SIG-M5 treated with dmso at 0.1 percent for 504 hours (cell line): ENCODE data around the gene SSU72.

Source experiments
- DNase-seq: peaks from one replicate; lab custom pipeline; 2025; ENCODE audit not compliant: unreplicated experiment; lab: John Stamatoyannopoulos, UW

Gene SSU72

GRCh38 chr1:1612104-1612400, 37.4 kb upstream of the SSU72 start:
- no peak for DNase-seq

- no peak for DNase-seq
Measured at GRCh38 chr1:1610796-1611195, 36.1 kb upstream of the SSU72 start.

GRCh38 chr1:1609822-1610485, 35.3 kb upstream of the SSU72 start:
- DNase-seq: no peak

- DNase-seq: no peak
Measured at GRCh38 chr1:1606232-1606631, 31.6 kb upstream of the SSU72 start.

- no peak for DNase-seq
Measured at GRCh38 chr1:1605724-1606123, 31.1 kb upstream of the SSU72 start.

GRCh38 chr1:1605034-1605591, 30.4 kb upstream of the SSU72 start:
- DNase-seq: no peak

GRCh38 chr1:1604374-1605033, 29.8 kb upstream of the SSU72 start:
- no peak for DNase-seq

- DNase-seq: no peak
Measured at GRCh38 chr1:1603671-1604373, 29.2 kb upstream of the SSU72 start.

GRCh38 chr1:1602968-1603506, 28.4 kb upstream of the SSU72 start:
- no peak for DNase-seq

GRCh38 chr1:1602304-1602967, 27.8 kb upstream of the SSU72 start:
- no peak for DNase-seq

GRCh38 chr1:1601564-1602303, 27.1 kb upstream of the SSU72 start:
- no peak for DNase-seq

GRCh38 chr1:1600861-1601563, 26.3 kb upstream of the SSU72 start:
- no peak for DNase-seq

- DNase-seq: no peak
Measured at GRCh38 chr1:1599935-1600860, 25.5 kb upstream of the SSU72 start, which contains the start of gene FNDC10. Gene FNDC10, minus strand, starts transcription at chr1:1600135. Its CDS starts 120 bp downstream, at chr1:1600015.

- DNase-seq: no peak
Measured at GRCh38 chr1:1599030-1599934, 24.6 kb upstream of the SSU72 start.

- DNase-seq: no peak
Measured at GRCh38 chr1:1598720-1599029, 24.0 kb upstream of the SSU72 start.

GRCh38 chr1:1598051-1598719, 23.5 kb upstream of the SSU72 start:
- DNase-seq: no peak

GRCh38 chr1:1597275-1597930, 22.7 kb upstream of the SSU72 start:
- no peak for DNase-seq
